GM18868 (cell line): Measurements from ENCODE around the gene EEA1.
"Not testable (repeated sequence)": the region's sequence is repeated elsewhere in the genome, so short reads cannot be mapped to it uniquely, and the experiment has no call there.

Source experiments
- ATAC-seq: cut with Tn5 transposase; IDR thresholded peaks from one replicate; pipeline ENCODE4 v1.9.1; 2021; ENCODE audit warnings: mild to moderate bottlenecking, moderate library complexity; ENCODE audit not compliant: unreplicated experiment

The EEA1 gene

GRCh38 chr12:92928962-92929915 lies at the start of gene EEA1:
Gene EEA1, minus strand, starts transcription at chr12:92929295. Its CDS starts 229 bp downstream, at chr12:92929066.
- ATAC-seq = peak; percentile 88

GRCh38 chr12:92978607-92979006 lies 49.5 kb upstream of the EEA1 start:
- ATAC-seq = no peak

- no peak for ATAC-seq
Measured at GRCh38 chr12:92977326-92977725, 48.2 kb upstream of the EEA1 start.

DNA sequence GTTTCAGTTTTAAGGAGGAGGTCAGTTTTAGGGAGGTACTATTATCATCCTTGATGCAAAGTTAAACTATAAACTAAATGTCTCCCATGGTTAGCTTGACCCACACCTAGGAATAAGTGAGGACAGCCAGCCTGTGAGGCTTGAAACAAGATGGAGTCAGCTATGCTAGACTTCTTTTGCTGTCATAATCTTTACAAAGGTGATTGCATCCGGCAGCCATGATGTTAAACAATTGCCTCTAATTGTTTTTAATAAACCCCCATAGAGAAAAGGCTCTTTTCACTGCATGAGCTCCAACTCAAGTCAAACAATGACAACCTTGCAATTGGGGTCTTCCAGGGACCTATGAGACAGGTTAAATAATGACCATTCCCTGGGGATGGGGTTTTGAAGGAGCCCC lies 45.7 kb upstream of the EEA1 start:
- no peak for ATAC-seq

DNA sequence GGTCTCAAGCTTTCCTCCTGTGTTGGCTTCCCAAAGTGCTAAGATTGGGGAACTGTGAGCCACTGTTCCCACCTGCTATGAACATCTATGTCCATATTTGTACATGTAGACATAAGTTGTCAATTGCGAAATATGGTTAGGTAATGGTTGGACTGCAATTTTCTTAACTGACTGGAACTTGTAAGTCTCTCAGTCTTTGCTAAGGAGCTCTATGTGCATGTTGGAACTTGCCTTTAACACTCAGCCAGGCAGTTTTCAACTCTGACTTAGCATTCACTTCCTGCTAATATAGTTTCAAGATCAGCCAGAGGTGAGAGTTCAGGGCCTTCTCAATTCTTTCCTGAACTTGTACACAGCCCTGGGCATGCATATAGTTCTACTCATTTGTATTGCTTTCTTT lies 44.5 kb upstream of the EEA1 start:
- ATAC-seq = peak; percentile 32

GRCh38 chr12:92971859-92972524 lies 42.9 kb upstream of the EEA1 start:
- peak; percentile 26 for ATAC-seq

DNA sequence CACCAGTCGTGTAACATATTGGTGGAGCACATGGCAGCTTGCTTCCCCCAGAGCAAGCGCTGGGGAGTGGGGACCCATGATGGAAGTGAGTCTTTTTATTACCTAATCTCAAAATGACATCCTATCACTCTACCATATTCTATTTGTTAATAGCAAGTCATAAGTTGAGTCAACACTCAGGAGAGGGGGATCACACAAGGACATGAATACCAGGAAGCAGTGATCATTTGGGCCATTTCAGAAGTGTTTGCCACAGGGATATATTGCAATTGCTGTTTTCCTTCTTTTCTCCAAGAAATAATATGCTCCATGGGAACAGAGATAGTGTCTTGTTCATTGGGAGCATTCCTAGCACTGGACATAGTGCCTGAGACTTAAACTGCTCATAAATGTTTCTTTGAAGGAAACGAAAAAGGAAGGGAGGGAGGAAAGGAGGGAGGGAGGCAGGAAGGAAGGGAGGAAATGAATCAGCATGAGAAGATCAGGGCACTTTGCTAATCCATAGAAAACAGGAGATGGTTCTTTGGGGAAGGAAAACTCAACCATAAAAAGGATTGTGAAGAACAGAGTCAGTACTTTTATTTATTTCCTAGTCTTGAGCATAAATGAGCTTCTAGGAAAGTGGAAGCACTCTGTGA lies 39.2 kb upstream of the EEA1 start:
- ATAC-seq = no peak

GRCh38 chr12:92964378-92964777 lies 35.3 kb upstream of the EEA1 start:
- ATAC-seq = not testable (repeated sequence)

GRCh38 chr12:92961949-92962348 lies 32.9 kb upstream of the EEA1 start:
- no peak for ATAC-seq

GRCh38 chr12:92955997-92956663 lies 27.0 kb upstream of the EEA1 start:
- ATAC-seq = no peak

GRCh38 chr12:92953747-92954146 lies 24.7 kb upstream of the EEA1 start:
- no peak for ATAC-seq

- no peak for ATAC-seq
Measured at GRCh38 chr12:92952394-92952793, 23.3 kb upstream of the EEA1 start.

- no peak for ATAC-seq
Measured at GRCh38 chr12:92951006-92951405, 21.9 kb upstream of the EEA1 start.

GRCh38 chr12:92950011-92950410 lies 20.9 kb upstream of the EEA1 start:
- no peak for ATAC-seq

GRCh38 chr12:92949466-92949865 lies 20.4 kb upstream of the EEA1 start:
- no peak for ATAC-seq

GRCh38 chr12:92947589-92948215 lies 18.6 kb upstream of the EEA1 start:
- no peak for ATAC-seq

DNA sequence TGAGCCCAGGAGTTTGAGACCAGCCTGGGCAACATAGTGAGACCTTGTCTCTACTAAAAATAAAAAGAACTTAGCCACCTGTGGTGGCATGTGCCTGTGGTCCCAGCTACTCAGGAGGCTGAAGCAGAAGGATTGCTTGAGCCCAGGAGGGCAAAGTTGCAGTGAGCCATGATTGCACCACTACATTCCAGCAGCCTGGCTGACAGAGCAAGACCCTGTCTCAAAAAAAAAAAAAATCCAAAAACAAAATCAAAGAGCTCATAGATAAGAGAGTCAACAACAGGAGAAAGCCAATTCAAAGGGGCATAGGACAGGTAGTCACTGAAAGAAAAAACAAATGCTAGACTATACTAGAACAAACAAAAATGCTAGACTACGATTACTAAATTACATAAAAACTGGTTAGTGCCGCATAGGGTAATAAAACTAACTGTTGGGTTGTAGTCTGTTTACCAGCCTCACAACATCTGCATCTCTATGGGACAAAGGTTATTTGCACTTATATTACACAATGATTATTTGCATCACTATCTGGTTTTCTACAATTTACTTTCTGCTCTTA lies 16.6 kb upstream of the EEA1 start:
- ATAC-seq = no peak

DNA sequence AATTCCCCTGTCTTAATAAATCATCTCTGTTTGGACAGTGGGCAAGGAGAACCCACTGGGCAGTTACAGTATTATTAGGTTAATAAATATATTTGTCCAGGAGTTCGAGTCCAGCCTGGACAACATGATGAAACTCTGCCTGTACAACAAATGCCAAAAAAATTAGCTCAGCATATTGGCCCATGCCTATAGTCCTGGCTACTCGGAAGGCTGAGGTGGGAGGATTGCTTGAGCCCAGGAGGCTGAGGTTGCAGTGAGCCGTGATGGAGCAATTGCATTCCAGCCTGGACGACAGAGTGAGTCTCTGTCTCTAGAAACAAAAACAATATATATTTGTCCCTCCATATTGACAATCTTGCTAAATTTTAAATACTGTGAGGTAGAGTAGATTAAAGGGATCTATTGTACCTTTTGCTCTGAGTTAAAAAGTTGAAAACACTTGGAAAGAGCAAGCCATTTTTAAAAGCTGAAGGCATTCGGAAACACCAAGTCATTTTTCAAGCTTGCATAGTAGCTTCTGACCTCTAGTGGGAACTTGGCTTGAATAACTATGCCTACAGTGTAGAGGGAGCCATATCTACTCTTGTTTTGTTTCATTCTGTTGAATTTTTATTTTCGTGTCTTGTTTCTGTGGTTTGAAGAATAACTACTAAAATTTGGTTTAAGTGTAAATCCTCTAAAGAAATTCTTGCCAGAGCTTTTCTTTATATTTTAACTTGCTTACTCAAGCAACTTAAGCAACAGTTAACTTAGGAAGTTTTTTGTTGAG lies 14.6 kb upstream of the EEA1 start:
- no peak for ATAC-seq

- ATAC-seq = no peak
Measured at GRCh38 chr12:92942905-92943304, 13.8 kb upstream of the EEA1 start.

DNA sequence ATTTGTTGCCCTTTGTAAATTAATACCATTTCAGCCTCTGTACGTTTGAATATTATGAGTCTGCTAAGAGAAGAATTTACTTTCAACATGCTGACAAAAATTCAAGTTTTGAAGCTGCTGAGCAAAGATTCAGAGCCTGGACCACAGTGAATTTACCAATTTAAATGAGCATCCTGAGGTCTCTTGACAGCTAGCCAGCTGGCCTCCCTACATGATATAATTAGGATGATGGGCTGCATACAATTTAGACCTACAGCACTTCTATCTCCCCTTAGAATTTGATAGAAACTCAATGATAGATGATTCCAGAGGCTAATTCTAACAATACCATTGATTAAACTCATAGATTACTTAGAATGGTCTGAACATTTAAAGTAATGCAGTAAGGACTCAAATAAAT lies 10.0 kb upstream of the EEA1 start:
- ATAC-seq = no peak
